GM21717 (cell line): ENCODE data around the gene RAC3.

Experiments
- ATAC-seq: cut with Tn5 transposase; IDR thresholded peaks from one replicate; pipeline ENCODE4 v1.9.1; 2021; ENCODE audit warnings: mild to moderate bottlenecking, moderate library complexity; ENCODE audit not compliant: unreplicated experiment

RAC3 gene

GRCh38 chr17:82065638-82066303 is 34.3 kb downstream of the RAC3 start, which contains the start of gene DUS1L:
Gene DUS1L, minus strand, starts transcription at chr17:82065804. Its CDS starts 745 bp downstream, at chr17:82065059.
- ATAC-seq: no peak

GRCh38 chr17:82070611-82071010 is 39.1 kb downstream of the RAC3 start:
- no peak for ATAC-seq

- no peak for ATAC-seq
These were observed 41.3 kb downstream of the RAC3 start for GRCh38 chr17:82072827-82073226.

GRCh38 chr17:82073446-82073845 is 42.0 kb downstream of the RAC3 start:
- no peak for ATAC-seq

- no peak for ATAC-seq
These were observed 44.7 kb downstream of the RAC3 start for GRCh38 chr17:82076018-82076784.

GRCh38 chr17:82076785-82077591 is 45.5 kb downstream of the RAC3 start:
- ATAC-seq: no peak

GRCh38 chr17:82077617-82078358 is 46.3 kb downstream of the RAC3 start:
- ATAC-seq: no peak

GRCh38 chr17:82078433-82078832 is 47.0 kb downstream of the RAC3 start:
- no peak for ATAC-seq

- ATAC-seq: no peak
These were observed 47.7 kb downstream of the RAC3 start for GRCh38 chr17:82079001-82079677.

- ATAC-seq: no peak
These were observed 48.7 kb downstream of the RAC3 start for GRCh38 chr17:82080048-82080788.

- no peak for ATAC-seq
These were observed 49.4 kb downstream of the RAC3 start for GRCh38 chr17:82080789-82081464.

- ATAC-seq: no peak
These were observed 50.1 kb downstream of the RAC3 start for GRCh38 chr17:82081546-82081945.

GRCh38 chr17:82081966-82082365 is 50.5 kb downstream of the RAC3 start:
- ATAC-seq: no peak

- ATAC-seq: no peak
These were observed 51.0 kb downstream of the RAC3 start for GRCh38 chr17:82082456-82082855.

- ATAC-seq: no peak
These were observed 51.5 kb downstream of the RAC3 start for GRCh38 chr17:82083009-82083408.
